NB4 (cell line): ENCODE data around the gene TAPT1.

Source experiments
- CTCF ChIP-seq: IDR thresholded peaks from one replicate; pipeline ENCODE4 v1.5.1; 2012; ENCODE audit warnings: low read depth, low read length
- MAX ChIP-seq: IDR thresholded peaks from 2 replicates; pipeline ENCODE4 v1.6.1; 2011; ENCODE audit warnings: low read depth, low read length
- POLR2A ChIP-seq: IDR thresholded peaks from 2 replicates; pipeline ENCODE4 v1.6.1; 2011; ENCODE audit warnings: mild to moderate bottlenecking; ENCODE audit not compliant: insufficient read length; ENCODE audit errors: extremely low read depth

- TF ChIP-seq POLR2A (no peak), CTCF (no peak), MAX (no peak)
Observed at GRCh38 chr4:16126714-16127113, 99.6 kb downstream of the TAPT1 start.
